Calu3 (cell line): Measurements from ENCODE around the gene ASB4. TPM values are rescaled to one million over a fixed set of nuclear protein-coding genes. Genes with fewer than 3 reads are reported as not detected.

ENCODE experiments used
- BruUV-seq: library from RNA; stranded (reverse); fragments of 400-500 nt; replicated peaks from 2 replicates; lab custom pipeline; 2021; lab: Mats Ljungman, UMichigan
- CTCF ChIA-PET: fragments of 300-600 bp; sonication (Branson Sonifier 250); formaldehyde crosslinking; loops from one replicate; lab custom pipeline; 2022; ENCODE audit warnings: antibody characterized with exemption; lab: Charles Lee
- DNase-seq: peaks from one replicate; pipeline ENCODE4 v3.0.0; 2022
- H3K27ac Mint-ChIP-seq: one replicate; pipeline ENCODE4 v1.8.0; 2022; ENCODE audit warnings: mixed read lengths; ENCODE audit not compliant: unreplicated experiment
- H3K27me3 Mint-ChIP-seq: one replicate; pipeline ENCODE4 v1.8.0; 2022; ENCODE audit warnings: mixed read lengths; ENCODE audit not compliant: unreplicated experiment
- H3K36me3 Mint-ChIP-seq: one replicate; pipeline ENCODE4 v1.8.0; 2022; ENCODE audit warnings: mild to moderate bottlenecking, moderate library complexity, mixed read lengths; ENCODE audit not compliant: insufficient read depth, unreplicated experiment
- H3K4me1 Mint-ChIP-seq: one replicate; pipeline ENCODE4 v1.8.0; 2022; ENCODE audit warnings: mild to moderate bottlenecking, low read depth, mixed read lengths; ENCODE audit not compliant: unreplicated experiment
- H3K4me3 Mint-ChIP-seq: one replicate; pipeline ENCODE4 v1.8.0; 2022; ENCODE audit warnings: mild to moderate bottlenecking, low read depth, moderate library complexity, mixed read lengths; ENCODE audit not compliant: unreplicated experiment
- H3K9me3 Mint-ChIP-seq: one replicate; pipeline ENCODE4 v1.8.0; 2022; ENCODE audit warnings: low read depth, mixed read lengths; ENCODE audit not compliant: unreplicated experiment
- intact Hi-C: fragments of 100-400 bp; cut with micrococcal nuclease; formaldehyde crosslinking; loops from one replicate; pipeline ENCODE4 v1.10.0; 2022; ENCODE audit not compliant: unreplicated experiment
- total RNA-seq: library from RNA; stranded (reverse); gene quantifications from 2 replicates; pipeline ENCODE4 v1.2.3, GENCODE V29; 2022
- TF ChIP-seq, protein P1 (sequence below): fragments of 200-600 bp; IDR thresholded peaks from one replicate; pipeline ENCODE4 v1.8.0; 2022; ENCODE audit warnings: antibody characterized with exemption; ENCODE audit not compliant: unreplicated experiment

Gene ASB4
- total RNA-seq, 1 experiment from 2014 or later: 0.47 TPM

DNA sequence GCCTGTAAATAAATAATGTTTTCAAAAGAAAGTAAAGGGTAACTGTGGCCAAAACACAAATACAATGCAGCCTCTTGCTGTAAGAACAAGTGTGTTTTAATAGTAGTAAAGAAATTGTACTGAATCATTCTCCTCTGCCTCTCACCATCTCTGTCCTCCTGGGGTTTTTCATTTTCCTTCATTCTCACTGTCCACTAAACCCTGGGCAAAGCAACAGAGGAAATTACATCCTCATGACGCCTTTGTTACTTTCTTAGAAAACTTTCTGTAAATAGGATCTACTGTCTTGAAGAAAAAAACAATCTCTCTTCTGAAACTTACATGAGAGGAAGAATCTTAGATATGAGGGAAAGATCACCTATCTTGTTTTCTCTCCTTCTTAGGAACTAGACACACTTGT, 54.6 kb downstream of the ASB4 start:
- H3K9me3 Mint-ChIP-seq: no peaks in the 10 kb centered on the region
- peaks cover 3% of the 10 kb centered on the region for H3K36me3 Mint-ChIP-seq
- H3K4me3 Mint-ChIP-seq: no peak overlapping the region
- H3K27ac Mint-ChIP-seq: no peak overlapping the region
- no peaks in the 10 kb centered on the region for H3K27me3 Mint-ChIP-seq
- TF ChIP-seq, protein P1, sequence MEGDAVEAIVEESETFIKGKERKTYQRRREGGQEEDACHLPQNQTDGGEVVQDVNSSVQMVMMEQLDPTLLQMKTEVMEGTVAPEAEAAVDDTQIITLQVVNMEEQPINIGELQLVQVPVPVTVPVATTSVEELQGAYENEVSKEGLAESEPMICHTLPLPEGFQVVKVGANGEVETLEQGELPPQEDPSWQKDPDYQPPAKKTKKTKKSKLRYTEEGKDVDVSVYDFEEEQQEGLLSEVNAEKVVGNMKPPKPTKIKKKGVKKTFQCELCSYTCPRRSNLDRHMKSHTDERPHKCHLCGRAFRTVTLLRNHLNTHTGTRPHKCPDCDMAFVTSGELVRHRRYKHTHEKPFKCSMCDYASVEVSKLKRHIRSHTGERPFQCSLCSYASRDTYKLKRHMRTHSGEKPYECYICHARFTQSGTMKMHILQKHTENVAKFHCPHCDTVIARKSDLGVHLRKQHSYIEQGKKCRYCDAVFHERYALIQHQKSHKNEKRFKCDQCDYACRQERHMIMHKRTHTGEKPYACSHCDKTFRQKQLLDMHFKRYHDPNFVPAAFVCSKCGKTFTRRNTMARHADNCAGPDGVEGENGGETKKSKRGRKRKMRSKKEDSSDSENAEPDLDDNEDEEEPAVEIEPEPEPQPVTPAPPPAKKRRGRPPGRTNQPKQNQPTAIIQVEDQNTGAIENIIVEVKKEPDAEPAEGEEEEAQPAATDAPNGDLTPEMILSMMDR: no peak
- intact Hi-C loops: no loop called here
- CTCF ChIA-PET: interaction anchor here (0.6 kb wide), 1 partner anchor 69 kb away, joined by 3 read pairs; no protein-coding TSS in a partner anchor
- peaks cover 5% of the 10 kb centered on the region for H3K4me1 Mint-ChIP-seq
- no TSS peak for BruUV-seq
- DNase-seq: no peak

DNA sequence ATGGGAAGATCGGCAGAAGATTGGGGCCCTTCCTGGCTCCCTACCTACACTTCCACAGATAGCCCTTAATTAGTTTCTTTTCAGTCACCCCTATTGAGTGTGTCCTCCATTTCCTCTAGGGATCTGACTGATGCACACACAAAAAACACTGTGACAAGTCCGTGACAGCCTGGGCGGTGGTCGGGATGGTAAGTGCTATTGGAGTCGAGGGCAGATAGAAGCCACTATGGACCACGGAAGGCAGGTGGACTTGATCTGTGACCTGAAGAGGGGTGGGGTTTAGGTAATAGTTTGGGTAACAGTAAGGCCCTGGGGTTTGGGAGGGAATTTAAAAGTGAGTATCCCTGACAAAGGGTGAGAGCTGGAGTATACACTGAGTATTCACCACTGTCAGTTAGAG, 57.6 kb downstream of the ASB4 start:
- no peak overlapping the region for H3K4me3 Mint-ChIP-seq
- CTCF ChIA-PET: no interaction called here
- intact Hi-C loops: no loop called here

DNA sequence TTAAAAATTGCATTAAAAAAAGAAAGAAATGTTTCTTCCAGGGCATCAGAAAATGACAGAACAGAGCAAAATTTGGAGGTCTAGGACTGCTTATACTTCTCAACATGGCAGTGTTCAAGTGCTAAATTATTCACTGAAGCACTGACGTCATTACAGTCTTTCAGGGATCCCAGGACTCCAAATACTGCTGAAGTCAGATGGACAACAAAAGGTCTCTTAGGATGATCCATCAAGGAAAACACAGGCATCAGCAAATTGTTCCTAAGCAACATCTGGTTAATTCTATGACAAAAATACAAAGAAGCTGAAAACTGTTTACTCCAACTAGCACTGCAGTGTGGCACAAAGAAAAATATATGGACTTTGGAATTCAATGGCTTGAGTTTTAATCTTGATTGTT, 58.4 kb downstream of the ASB4 start:
- H3K27ac Mint-ChIP-seq: no peak overlapping the region
- no peak for DNase-seq
- H3K36me3 Mint-ChIP-seq: peaks cover 6% of the 10 kb centered on the region
- no peaks in the 10 kb centered on the region for H3K27me3 Mint-ChIP-seq
- TF ChIP-seq, protein P1: no peak
- peaks cover 10% of the 10 kb centered on the region for H3K4me1 Mint-ChIP-seq
- no peak overlapping the region for H3K4me3 Mint-ChIP-seq
- BruUV-seq: no TSS peak
- intact Hi-C loops: no loop called here
- H3K9me3 Mint-ChIP-seq: no peaks in the 10 kb centered on the region
- CTCF ChIA-PET: no interaction called here

More for the DNA sequence above, 57.6 kb downstream of the ASB4 start:
- Mint-ChIP-seq H3K4me1 (peaks cover 10% of the 10 kb centered on the region), H3K9me3 (no peaks in the 10 kb centered on the region), H3K27me3 (no peaks in the 10 kb centered on the region), H3K27ac (no peak overlapping the region), H3K36me3 (peaks cover 6% of the 10 kb centered on the region)
- DNase-seq: no peak
- TF ChIP-seq, protein P1: no peak
- no TSS peak for BruUV-seq

DNA sequence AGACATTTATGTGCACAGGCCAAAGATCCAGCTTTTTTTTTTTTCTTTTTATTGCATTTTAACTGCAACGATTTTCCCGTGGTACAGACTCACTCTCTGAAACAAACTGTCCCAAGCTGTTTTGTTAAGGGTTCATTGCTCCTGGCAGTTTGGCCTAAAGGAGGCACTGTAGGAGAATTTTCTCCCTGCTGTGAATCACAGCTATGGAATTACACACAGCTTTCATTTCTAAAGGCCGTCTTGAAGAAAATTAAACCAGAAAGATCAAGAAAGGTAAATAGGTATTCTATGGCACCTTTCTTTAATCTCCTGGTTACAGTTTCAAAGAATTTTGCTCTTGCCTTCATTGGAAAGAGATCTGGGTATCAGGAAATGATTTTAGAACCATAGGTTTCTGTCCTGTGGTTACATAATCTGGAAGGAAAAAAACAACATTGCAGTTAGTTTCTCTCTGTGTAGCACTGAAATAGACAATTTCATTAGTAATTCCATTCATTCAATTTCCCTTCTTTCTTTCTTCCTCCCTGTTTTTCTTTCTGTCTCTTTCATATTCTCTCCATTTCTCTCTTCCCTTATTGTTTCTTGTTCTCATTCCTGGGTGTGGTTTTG, 59.4 kb downstream of the ASB4 start:
- DNase-seq: peak; percentile 43
- Mint-ChIP-seq H3K27ac (peak overlapping the region; percentile 92), H3K36me3 (peaks cover 13% of the 10 kb centered on the region), H3K4me1 (peaks cover 16% of the 10 kb centered on the region), H3K4me3 (peak overlapping the region; percentile 64), H3K27me3 (no peaks in the 10 kb centered on the region), H3K9me3 (no peaks in the 10 kb centered on the region)
- BruUV-seq: no TSS peak
- TF ChIP-seq, protein P1: peak; percentile 20
- intact Hi-C loops: loop anchor here (1.0 to 5.0 kb wide), 2 partner anchors 42 to 139 kb away; no protein-coding TSS in a partner anchor
- CTCF ChIA-PET: interaction anchor here (0.7 to 2.0 kb wide), 13 partner anchors 9 to 887 kb away, joined by 3 to 29 read pairs (median 4); partner anchors contain the start of gene PDK4
